Naive thymus-derived CD8-positive, alpha-beta T cell (primary cell): Measurements from ENCODE around the gene LIPH. TPM values are rescaled to one million over a fixed set of nuclear protein-coding genes. Genes with fewer than 3 reads are reported as not detected.
A peak's percentile ranks its signal among the peaks of the same experiment; 100 is the strongest.
"Not testable (repeated sequence)": the region's sequence is repeated elsewhere in the genome, so short reads cannot be mapped to it uniquely, and the experiment has no call there.

Experiments used
- ATAC-seq, 2 donors: fragments of 150-1000 bp; cut with Tn5 transposase in 1 of 2; sonication (Bioruptor Pico), chemical (Tn5 transposase) in 1 of 2; 1 replicate in 1 of 2; 2 replicates in 1 of 2; pipeline ENCODE4 v1.10.0; 2021; ENCODE audit warnings: mild to moderate bottlenecking in 2 of 2, moderate library complexity in 2 of 2
- POLR2A ChIA-PET: fragments of 350-600 bp; sonication (Branson Sonifier 250); formaldehyde crosslinking; loops from one replicate; lab custom pipeline; 2021; ENCODE audit warnings: antibody characterized with exemption; lab: Charles Lee
- DNase-seq, 10 donors: peaks; one replicate each; pipeline versions ENCODE4 v3.0.0 to v3.0.0-alpha.2; 2020 to 2022
- H3K27ac Mint-ChIP-seq, 10 donors: one replicate each; pipeline ENCODE4 v1.8.0; 2020 to 2022; ENCODE audit warnings: mild to moderate bottlenecking in 10 of 10, mixed read lengths in 10 of 10, moderate library complexity in 4 of 10, inconsistent platforms in 1 of 10
- H3K27me3 Mint-ChIP-seq, 5 donors: one replicate each; pipeline ENCODE4 v1.8.0; 2021 to 2022; ENCODE audit warnings: mixed read lengths in 5 of 5
- H3K36me3 Mint-ChIP-seq, 3 donors: one replicate each; pipeline ENCODE4 v1.8.0; 2020 to 2022; ENCODE audit warnings: mixed read lengths in 3 of 3, mild to moderate bottlenecking in 2 of 3, inconsistent platforms in 1 of 3
- H3K4me1 Mint-ChIP-seq, 4 donors: one replicate each; pipeline ENCODE4 v1.8.0; 2021 to 2022; ENCODE audit warnings: mixed read lengths in 4 of 4
- H3K4me3 Mint-ChIP-seq, 10 donors: one replicate each; pipeline ENCODE4 v1.8.0; 2020 to 2022; ENCODE audit warnings: mild to moderate bottlenecking in 10 of 10, mixed read lengths in 10 of 10, moderate library complexity in 6 of 10, inconsistent platforms in 1 of 10
- H3K9me3 Mint-ChIP-seq, 9 donors: one replicate each; pipeline ENCODE4 v1.8.0; 2020 to 2022; ENCODE audit warnings: mixed read lengths in 9 of 9, mild to moderate bottlenecking in 3 of 9, inconsistent platforms in 1 of 9, moderate library complexity in 1 of 9
- polyA plus RNA-seq, 3 donors: library from polyadenylated mRNA; unstranded; fragments of 300-500 nt; fragmentation: Illumina TruSeq; gene quantifications; one replicate each; pipeline ENCODE4 v1.2.3, GENCODE V29; 2021
- total RNA-seq, 8 experiments: library from RNA in 2 of 8; stranded (reverse) in 2 of 8; gene quantifications; one replicate each; pipeline ENCODE4 v1.2.3 and lab custom pipeline; 2021 to 2026

Gene LIPH
- total and polyA plus RNA-seq, 5 experiments from 2014 or later = not detected

- POLR2A ChIA-PET, DNase-seq, H3K27me3 Mint-ChIP-seq: not testable (repeated sequence)
Measured at GRCh38 chr3:185474922-185475321, 77.5 kb downstream of the LIPH start.

GRCh38 chr3:185473290-185473815 is 79.0 kb downstream of the LIPH start:
- no peak for ATAC-seq
- peak overlapping the region in 1 of 10 donors; percentile 61 for H3K27ac Mint-ChIP-seq
- H3K4me3 Mint-ChIP-seq = no peak overlapping the region
- DNase-seq = no peak
- peaks cover 16 to 24% (median 24%) of the 10 kb centered on the region in 3 donors for H3K36me3 Mint-ChIP-seq
- H3K4me1 Mint-ChIP-seq = peaks cover 0 to 2% (median 0%) of the 10 kb centered on the region in 4 donors
- no peaks in the 10 kb centered on the region for H3K9me3 Mint-ChIP-seq
- POLR2A ChIA-PET = no interaction called here
- no peaks in the 10 kb centered on the region for H3K27me3 Mint-ChIP-seq

More at GRCh38 chr3:185474922-185475321, 77.5 kb downstream of the LIPH start:
- not testable (repeated sequence) for H3K4me3 Mint-ChIP-seq, ATAC-seq, H3K4me1 Mint-ChIP-seq, H3K9me3 Mint-ChIP-seq, H3K27ac Mint-ChIP-seq
- peaks cover 16 to 26% (median 24%) of the 10 kb centered on the region in 3 donors for H3K36me3 Mint-ChIP-seq

GRCh38 chr3:185470323-185470722 is 82.1 kb downstream of the LIPH start:
- Mint-ChIP-seq H3K4me1 (peaks cover 0 to 2% (median 0%) of the 10 kb centered on the region in 4 donors), H3K36me3 (peaks cover 8 to 26% (median 17%) of the 10 kb centered on the region in 3 donors), H3K27ac (peak overlapping the region in 1 of 10 donors; percentile 30)

GRCh38 chr3:185469542-185469941 is 82.8 kb downstream of the LIPH start:
- H3K27ac Mint-ChIP-seq = no peak overlapping the region
- H3K36me3 Mint-ChIP-seq = peaks cover 8 to 22% (median 15%) of the 10 kb centered on the region in 3 donors
- no peaks in the 10 kb centered on the region for H3K27me3 Mint-ChIP-seq
- no peak overlapping the region for H3K4me3 Mint-ChIP-seq
- DNase-seq = no peak
- POLR2A ChIA-PET = no interaction called here
- ATAC-seq = no peak
- peaks cover 0 to 2% (median 0%) of the 10 kb centered on the region in 4 donors for H3K4me1 Mint-ChIP-seq
- no peaks in the 10 kb centered on the region for H3K9me3 Mint-ChIP-seq

More at GRCh38 chr3:185470323-185470722, 82.1 kb downstream of the LIPH start:
- Mint-ChIP-seq H3K4me3 (no peak overlapping the region), H3K9me3 (no peaks in the 10 kb centered on the region), H3K27me3 (no peaks in the 10 kb centered on the region)
- DNase-seq = no peak
- POLR2A ChIA-PET = no interaction called here
- no peak for ATAC-seq

- H3K4me3 Mint-ChIP-seq, H3K4me1 Mint-ChIP-seq, H3K27ac Mint-ChIP-seq, H3K36me3 Mint-ChIP-seq, DNase-seq, ATAC-seq, H3K27me3 Mint-ChIP-seq, H3K9me3 Mint-ChIP-seq, POLR2A ChIA-PET: not testable (repeated sequence)
Measured at GRCh38 chr3:185466123-185466522, 86.3 kb downstream of the LIPH start.

GRCh38 chr3:185465471-185465870 is 86.9 kb downstream of the LIPH start:
- DNase-seq (no peak), ATAC-seq (no peak)
- no peak overlapping the region for H3K27ac Mint-ChIP-seq
- no peak overlapping the region for H3K4me3 Mint-ChIP-seq
- POLR2A ChIA-PET = no interaction called here
- peaks cover 0 to 8% (median 5%) of the 10 kb centered on the region in 3 donors for H3K36me3 Mint-ChIP-seq
- no peaks in the 10 kb centered on the region for H3K9me3 Mint-ChIP-seq
- peaks cover 0 to 2% (median 0%) of the 10 kb centered on the region in 4 donors for H3K4me1 Mint-ChIP-seq
- no peaks in the 10 kb centered on the region for H3K27me3 Mint-ChIP-seq

- Mint-ChIP-seq H3K4me1 (no peaks in the 10 kb centered on the region), H3K4me3 (no peak overlapping the region), H3K27ac (no peak overlapping the region), H3K27me3 (no peaks in the 10 kb centered on the region), H3K9me3 (peaks cover 0 to 2% (median 0%) of the 10 kb centered on the region in 9 donors), H3K36me3 (peaks cover 0 to 3% (median 1%) of the 10 kb centered on the region in 3 donors)
- ATAC-seq (no peak), DNase-seq (no peak)
- POLR2A ChIA-PET = no interaction called here
Measured at GRCh38 chr3:185460719-185461350, 91.6 kb downstream of the LIPH start.

GRCh38 chr3:185460309-185460708 is 92.1 kb downstream of the LIPH start:
- peaks cover 0 to 2% (median 0%) of the 10 kb centered on the region in 9 donors for H3K9me3 Mint-ChIP-seq
- no peaks in the 10 kb centered on the region for H3K4me1 Mint-ChIP-seq
- H3K36me3 Mint-ChIP-seq = peaks cover 0 to 3% (median 0%) of the 10 kb centered on the region in 3 donors
- no peak overlapping the region for H3K27ac Mint-ChIP-seq
- no peak for ATAC-seq
- POLR2A ChIA-PET = no interaction called here
- no peak overlapping the region for H3K4me3 Mint-ChIP-seq
- no peak for DNase-seq
- no peaks in the 10 kb centered on the region for H3K27me3 Mint-ChIP-seq

GRCh38 chr3:185457376-185457775 is 95.0 kb downstream of the LIPH start:
- ATAC-seq = no peak
- H3K4me1 Mint-ChIP-seq = no peaks in the 10 kb centered on the region
- H3K4me3 Mint-ChIP-seq = no peak overlapping the region
- POLR2A ChIA-PET = no interaction called here
- H3K9me3 Mint-ChIP-seq = peaks cover 0 to 2% (median 0%) of the 10 kb centered on the region in 9 donors
- H3K27me3 Mint-ChIP-seq = no peaks in the 10 kb centered on the region
- DNase-seq = no peak
- H3K36me3 Mint-ChIP-seq = no peaks in the 10 kb centered on the region
- H3K27ac Mint-ChIP-seq = no peak overlapping the region

Other genes starting within 250 kb of the LIPH start
- gene MAP3K13, start 189.5 kb downstream of the LIPH start, total RNA-seq = 10 to 100 TPM; 11.7 to 12.0 TPM
- 10 to 100 TPM; 44.2 to 55.7 (median 48.6) TPM for gene MAP3K13, start 189.5 kb downstream of the LIPH start, polyA plus RNA-seq
- 10 to 100 TPM; 26.4 to 26.7 TPM for gene TMEM41A, start 53.6 kb downstream of the LIPH start, total RNA-seq
- gene TMEM41A, start 53.6 kb downstream of the LIPH start, polyA plus RNA-seq = 10 to 100 TPM; 16.7 to 22.0 (median 19.3) TPM
- 10 to 100 TPM; 40.2 to 53.1 TPM for gene SENP2, start 33.7 kb upstream of the LIPH start, total RNA-seq
- 10 to 100 TPM; 12.3 to 13.8 (median 13.8) TPM for gene SENP2, start 33.7 kb upstream of the LIPH start, polyA plus RNA-seq